RWPE1 (cell line): ENCODE measurements around the gene CCDC27.
"Not testable (repeated sequence)": the region's sequence is repeated elsewhere in the genome, so short reads cannot be mapped to it uniquely, and the experiment has no call there.

Experiments used
- CTCF ChIA-PET: fragments of 350-600 bp; sonication (Branson Sonifier 250); formaldehyde crosslinking; extraction: SDS; loops from one replicate; lab custom pipeline; 2021; lab: Yijun Ruan, JAX
- POLR2A ChIA-PET: fragments of 400-600 bp; formaldehyde crosslinking; extraction: SDS; loops from one replicate; lab custom pipeline; 2020; ENCODE audit warnings: antibody characterized with exemption; ENCODE audit not compliant: low non-redundant PET; lab: Yijun Ruan, JAX
- DNase-seq: peaks from one replicate; pipeline ENCODE4 v3.0.0; 2012; ENCODE audit warnings: low spot score
- H3K27ac ChIP-seq: fragments of 450-650 bp; 2 replicates; pipeline ENCODE4 v1.5.1; 2017
- TF ChIP-seq, protein P1 (sequence below): fragments of 450-650 bp; conservative IDR thresholded peaks from 2 replicates; pipeline ENCODE4 v1.5.1; 2017; ENCODE audit warnings: low read depth, mild to moderate bottlenecking

CCDC27 gene

DNA sequence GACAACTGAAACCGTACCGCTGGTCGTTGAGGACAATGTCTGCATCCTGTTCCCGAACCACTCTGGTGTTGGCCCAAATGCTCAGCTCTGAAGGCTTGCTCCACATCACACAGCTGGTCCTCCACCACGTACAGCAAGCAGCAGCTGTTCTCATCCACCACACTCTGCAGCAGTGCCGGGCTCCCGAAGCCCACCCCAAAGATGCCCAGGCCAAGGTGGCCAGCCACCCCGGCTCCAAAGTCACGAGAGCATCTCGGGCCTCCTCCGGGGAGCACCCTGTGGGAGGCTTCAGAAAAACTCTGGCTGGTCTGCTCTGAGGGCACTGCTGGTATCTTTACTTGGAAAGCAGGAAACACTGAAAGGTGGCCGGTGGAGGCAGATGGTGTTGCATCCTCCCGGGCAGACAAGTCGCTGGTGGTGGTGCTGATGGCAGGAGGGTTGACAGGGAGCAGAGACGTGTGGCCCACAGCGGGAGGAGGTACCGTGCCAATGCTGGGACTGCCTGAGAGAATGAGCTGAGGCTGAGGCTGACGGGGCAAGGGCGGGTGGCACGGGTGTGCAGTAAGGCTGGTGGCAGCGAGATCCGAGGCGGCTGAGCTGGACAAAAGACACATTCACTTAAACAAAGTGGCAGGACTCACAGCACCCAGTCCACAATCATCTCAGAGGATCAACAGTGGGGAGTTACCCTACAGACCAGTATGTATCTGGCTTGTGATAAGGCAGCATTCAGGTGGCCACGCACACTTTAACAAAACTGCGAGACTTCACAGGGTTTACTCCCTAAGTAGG, 6.5 kb upstream of the CCDC27 start:
- H3K27ac ChIP-seq = peak overlapping the region; percentile 65
- DNase-seq = no peak
- POLR2A ChIA-PET = no interaction called here
- TF ChIP-seq, protein P1, sequence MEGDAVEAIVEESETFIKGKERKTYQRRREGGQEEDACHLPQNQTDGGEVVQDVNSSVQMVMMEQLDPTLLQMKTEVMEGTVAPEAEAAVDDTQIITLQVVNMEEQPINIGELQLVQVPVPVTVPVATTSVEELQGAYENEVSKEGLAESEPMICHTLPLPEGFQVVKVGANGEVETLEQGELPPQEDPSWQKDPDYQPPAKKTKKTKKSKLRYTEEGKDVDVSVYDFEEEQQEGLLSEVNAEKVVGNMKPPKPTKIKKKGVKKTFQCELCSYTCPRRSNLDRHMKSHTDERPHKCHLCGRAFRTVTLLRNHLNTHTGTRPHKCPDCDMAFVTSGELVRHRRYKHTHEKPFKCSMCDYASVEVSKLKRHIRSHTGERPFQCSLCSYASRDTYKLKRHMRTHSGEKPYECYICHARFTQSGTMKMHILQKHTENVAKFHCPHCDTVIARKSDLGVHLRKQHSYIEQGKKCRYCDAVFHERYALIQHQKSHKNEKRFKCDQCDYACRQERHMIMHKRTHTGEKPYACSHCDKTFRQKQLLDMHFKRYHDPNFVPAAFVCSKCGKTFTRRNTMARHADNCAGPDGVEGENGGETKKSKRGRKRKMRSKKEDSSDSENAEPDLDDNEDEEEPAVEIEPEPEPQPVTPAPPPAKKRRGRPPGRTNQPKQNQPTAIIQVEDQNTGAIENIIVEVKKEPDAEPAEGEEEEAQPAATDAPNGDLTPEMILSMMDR = no peak
- CTCF ChIA-PET = no interaction called here

DNA sequence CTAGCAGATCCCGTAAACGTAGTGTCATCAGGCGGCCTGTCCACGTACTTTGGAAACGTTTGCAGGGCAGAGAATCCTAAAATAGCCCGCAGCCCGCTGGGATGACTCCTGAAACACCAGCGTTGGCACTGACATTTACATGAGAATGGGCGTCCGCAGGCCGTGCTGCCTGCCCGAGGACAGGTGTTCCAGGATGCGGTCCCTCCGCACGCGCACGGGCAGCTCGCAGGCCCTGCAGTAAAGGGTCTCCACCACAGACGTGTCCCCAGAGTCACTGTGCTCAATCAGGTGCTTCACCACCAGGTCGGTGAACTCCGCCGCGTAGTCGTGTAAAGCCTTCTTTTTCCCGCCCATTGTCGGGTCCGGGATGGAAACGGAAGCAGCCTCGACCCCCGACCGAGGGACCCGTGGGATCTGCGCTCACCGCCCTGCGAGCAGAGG, 5.8 kb upstream of the CCDC27 start:
- TF ChIP-seq, protein P1 = no peak
- H3K27ac ChIP-seq = peak overlapping the region; percentile 65
- no peak for DNase-seq
- CTCF ChIA-PET = no interaction called here
- POLR2A ChIA-PET = no interaction called here

DNA sequence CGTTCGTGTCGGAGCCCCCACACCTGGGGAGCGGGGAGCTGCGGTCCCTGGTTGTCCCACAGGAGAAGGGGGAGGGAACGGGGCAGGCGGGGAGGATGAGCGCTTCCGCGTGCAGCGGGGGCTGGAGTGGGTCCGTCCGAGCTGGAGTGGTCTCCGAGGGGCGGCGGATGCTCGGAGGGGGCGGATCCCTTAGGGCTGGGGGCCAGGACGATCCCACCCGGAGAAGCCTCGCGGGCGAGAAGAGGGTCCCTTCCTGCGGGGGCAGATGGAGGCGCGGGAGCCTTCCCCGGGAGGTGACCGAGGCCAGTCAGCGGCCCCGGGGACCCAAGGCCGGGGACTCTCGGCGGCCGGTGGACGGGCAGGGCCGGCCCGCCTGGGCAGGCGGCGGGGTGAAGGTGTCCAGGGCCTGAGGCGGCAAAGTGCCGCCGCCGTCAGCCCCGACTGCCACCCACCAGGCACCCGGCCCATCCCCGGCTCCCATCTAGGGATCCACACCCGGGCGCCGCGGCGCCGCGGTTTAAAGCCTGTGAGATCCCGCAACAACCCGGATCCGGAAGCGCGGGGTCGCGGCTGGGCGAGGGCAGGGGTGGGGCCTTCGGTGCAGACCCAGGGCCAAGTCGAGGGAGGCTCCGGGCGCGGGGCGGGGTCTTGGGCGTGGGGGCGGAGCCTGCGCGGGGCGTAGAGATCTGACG, 5.3 kb upstream of the CCDC27 start:
- peak overlapping the region; percentile 65 for H3K27ac ChIP-seq
- CTCF ChIA-PET = no interaction called here
- POLR2A ChIA-PET = no interaction called here
- DNase-seq = peak; percentile 90
- TF ChIP-seq, protein P1 = no peak

DNA sequence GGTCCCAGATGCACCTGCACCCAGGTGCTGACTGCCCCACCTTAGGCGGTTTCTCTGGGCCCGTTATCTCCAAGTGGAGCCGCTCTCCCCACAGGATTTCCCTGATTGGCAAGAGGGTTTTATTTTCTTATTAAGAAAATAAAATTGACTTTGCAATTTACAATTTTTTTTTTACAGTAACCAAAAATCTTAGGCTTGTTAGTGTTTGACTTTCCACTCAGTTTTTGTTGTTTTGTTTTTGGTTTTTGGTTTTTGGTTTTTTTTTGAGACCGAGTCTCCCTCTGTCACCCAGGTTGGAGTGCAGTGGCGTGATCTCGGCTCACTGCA, 4.8 kb upstream of the CCDC27 start:
- ChIA-PET POLR2A (no interaction called here), CTCF (no interaction called here)
- no peak for DNase-seq
- H3K27ac ChIP-seq = no peak overlapping the region
- TF ChIP-seq, protein P1 = no peak

DNA sequence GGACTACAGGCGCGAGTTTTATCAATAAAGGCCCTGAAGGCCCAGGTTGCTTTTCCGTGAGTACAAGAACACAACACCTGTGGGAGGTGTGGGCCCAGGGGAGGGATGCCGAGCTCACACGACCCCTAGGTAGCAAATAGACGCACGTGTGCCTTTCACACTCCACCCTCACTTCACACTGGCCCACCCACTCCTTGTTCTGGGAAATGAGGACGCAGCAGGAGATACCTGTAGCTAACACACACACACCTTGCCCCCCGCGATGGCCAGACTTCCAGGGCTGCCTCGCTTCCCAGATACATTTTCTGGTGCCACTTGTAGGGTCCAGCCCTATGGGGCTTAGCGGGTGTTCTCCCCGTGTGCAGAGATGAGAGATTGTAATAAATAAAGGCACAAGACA, 4.3 kb upstream of the CCDC27 start:
- H3K27ac ChIP-seq = no peak overlapping the region
- ChIA-PET POLR2A (no interaction called here), CTCF (no interaction called here)
- no peak for DNase-seq
- TF ChIP-seq, protein P1 = no peak

DNA sequence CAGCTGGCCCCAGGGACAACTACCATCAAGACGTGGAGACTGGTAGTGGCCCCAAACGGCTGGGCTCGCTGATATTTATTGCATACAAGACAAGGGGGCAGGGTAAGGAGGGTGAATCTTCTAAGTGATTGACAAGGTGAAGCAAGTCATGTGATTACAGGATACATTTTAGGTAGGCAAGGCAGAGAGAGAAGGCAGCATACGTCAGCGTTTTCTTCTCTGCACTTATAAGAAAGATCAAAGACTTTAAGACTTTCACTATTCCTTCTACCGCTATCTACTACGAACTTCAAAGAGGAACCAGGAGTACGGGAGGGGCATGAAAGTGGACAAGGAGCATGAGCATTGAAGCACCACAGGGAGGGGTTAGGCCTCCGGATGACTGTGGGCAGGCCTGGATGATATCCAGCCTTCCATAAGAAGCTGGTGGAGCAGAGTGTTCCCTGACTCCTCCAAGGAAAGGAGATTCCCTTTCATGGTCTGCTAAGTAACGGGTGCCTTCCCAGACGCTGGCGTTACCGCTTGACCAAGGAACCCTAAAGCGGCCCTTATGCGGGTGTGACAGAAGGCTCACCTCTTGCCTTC, 3.8 kb upstream of the CCDC27 start:
- DNase-seq, POLR2A ChIA-PET, H3K27ac ChIP-seq: not testable (repeated sequence)
- CTCF ChIA-PET = interaction anchor here (0.7 kb wide), 1 partner anchor 1229 kb away, joined by 3 read pairs; no protein-coding TSS in a partner anchor
